GM19043 (cell line): ENCODE results near the gene C4BPA.

Source experiments
- ATAC-seq: cut with Tn5 transposase; IDR thresholded peaks from one replicate; pipeline ENCODE4 v1.9.1; 2021; ENCODE audit warnings: low read depth; ENCODE audit not compliant: unreplicated experiment

C4BPA gene

GRCh38 chr1:207174913-207175312 lies 70.9 kb downstream of the C4BPA start:
- no peak for ATAC-seq

GRCh38 chr1:207179036-207179435 lies 75.0 kb downstream of the C4BPA start:
- no peak for ATAC-seq

GRCh38 chr1:207181847-207182246 lies 77.8 kb downstream of the C4BPA start:
- no peak for ATAC-seq

GRCh38 chr1:207186503-207186902 lies 82.5 kb downstream of the C4BPA start:
- ATAC-seq, result no peak

DNA sequence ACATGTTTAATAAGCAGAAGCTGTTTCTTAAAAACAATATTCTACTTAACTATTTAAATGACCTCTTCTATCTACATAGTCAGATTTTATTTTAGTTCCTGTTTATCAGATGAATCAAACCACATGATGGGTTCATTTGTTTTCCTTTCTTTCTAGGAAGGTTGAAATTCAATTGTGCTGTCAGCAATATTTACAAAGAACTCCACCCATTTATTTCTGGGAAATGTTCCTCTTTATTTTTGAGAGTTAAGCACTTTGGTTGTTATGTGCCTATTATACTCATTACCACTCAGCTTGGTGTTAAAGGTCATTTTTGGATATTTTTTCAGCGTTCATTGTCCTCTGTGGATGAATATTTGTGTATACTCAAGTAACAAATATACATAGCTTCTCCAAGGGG lies 84.9 kb downstream of the C4BPA start:
- no peak for ATAC-seq

GRCh38 chr1:207191061-207191460 lies 87.0 kb downstream of the C4BPA start:
- ATAC-seq, result no peak

GRCh38 chr1:207191776-207192175 lies 87.7 kb downstream of the C4BPA start:
- no peak for ATAC-seq

- ATAC-seq, result no peak
These were observed 90.2 kb downstream of the C4BPA start for GRCh38 chr1:207194197-207194596.
